Activated T-helper 1 cell treated with Interleukin-2 at 50 U/mL for 16 hours (primary cell): ENCODE results near the gene DUSP15.
"Not testable (repeated sequence)": the region's sequence is repeated elsewhere in the genome, so short reads cannot be mapped to it uniquely, and the experiment has no call there.

ENCODE experiments used
- DNase-seq: peaks from one replicate; pipeline ENCODE4 v3.0.0-alpha.2; 2020; ENCODE audit warnings: low read depth

The DUSP15 gene

DNA sequence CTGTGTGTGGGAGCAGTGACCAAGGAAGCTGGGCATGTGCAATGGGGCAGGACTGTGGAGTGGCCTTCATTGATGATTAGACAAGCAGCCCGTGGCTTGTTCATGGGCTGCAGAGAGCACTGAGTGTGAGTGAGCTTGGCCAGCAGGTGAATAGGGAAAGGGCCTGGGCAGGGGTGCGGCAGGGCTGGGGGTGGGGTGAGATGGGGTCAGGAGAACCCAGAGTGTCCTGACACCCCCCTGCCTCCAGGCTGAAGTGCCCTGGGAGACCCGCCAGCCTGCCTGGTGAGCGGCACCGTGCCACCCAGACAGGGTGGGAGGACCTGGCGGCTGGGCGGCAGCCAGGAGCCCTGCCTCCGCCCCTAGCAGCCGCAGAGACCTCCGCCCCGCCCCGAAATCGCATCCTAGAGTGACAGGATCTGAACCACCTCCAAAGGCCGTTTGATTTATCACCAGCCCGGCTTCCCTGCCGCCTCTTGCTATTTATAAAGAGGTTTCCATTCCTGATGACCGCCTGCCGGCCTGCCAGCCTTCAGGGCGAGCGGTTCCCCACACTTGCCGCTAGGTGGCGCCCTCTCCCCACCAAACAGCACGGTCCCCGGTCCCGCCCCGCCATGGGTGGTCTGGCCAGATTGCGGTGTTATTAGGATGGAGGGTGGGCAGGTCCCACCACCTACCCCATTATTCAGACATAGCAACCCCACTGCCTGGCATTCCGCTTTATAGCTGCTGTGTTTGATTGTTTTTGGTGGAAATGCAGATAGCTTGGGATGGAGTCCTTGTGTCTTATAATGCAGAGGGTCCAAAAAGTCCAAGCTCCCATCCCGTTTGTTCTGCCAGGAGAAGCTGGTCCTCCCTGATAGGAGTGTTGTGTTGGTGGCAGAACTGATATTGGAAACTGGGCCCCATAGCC is 47.7 kb downstream of the DUSP15 start:
- peak; percentile 59 for DNase-seq

GRCh38 chr20:31821427-31821826 is 48.9 kb downstream of the DUSP15 start:
- no peak for DNase-seq

GRCh38 chr20:31820228-31820627 is 50.1 kb downstream of the DUSP15 start:
- DNase-seq, result no peak

DNA sequence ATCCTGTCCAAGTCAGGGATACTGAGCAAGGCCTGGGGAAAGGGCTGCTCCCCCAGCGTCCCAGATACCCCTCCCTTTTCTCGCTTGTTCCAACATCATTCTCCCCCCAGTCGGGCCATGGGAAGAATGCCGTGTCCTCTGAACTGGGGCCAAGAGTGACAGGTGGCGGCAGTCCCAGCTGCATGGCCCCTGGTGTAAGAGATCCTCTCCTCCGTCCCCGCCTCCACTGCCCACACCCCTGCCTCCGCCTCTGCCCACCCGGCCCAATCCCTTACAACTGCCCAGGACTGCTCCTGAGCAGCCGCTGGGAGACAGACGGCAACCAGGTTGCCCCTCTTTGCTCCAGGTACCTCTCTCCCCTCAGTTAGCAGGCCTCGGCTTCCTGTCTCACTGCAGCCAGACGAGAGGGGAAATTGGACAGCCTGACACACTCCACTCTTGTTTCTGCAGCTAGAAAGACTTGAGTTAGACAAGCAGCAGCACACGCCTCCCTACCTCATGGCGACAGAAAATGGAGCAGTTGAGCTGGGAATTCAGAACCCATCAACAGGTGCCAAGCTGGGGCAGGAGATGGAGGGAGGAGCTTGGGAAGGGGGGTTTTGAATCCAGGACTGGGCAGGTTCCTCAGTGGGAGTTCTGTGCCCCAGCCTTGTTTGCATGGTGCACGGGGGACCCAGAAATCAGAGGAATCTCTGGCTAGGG is 51.1 kb downstream of the DUSP15 start, which contains the start of gene MYLK2:
TSS of gene MYLK2 (plus strand) at position 274 of the 702 bp plus-strand sequence. CDS start at position 499, 225 bp downstream.
- DNase-seq, result no peak

GRCh38 chr20:31818376-31818908 is 51.9 kb downstream of the DUSP15 start:
- no peak for DNase-seq

- DNase-seq, result no peak
Measured at GRCh38 chr20:31817461-31817860, 52.9 kb downstream of the DUSP15 start.

DNA sequence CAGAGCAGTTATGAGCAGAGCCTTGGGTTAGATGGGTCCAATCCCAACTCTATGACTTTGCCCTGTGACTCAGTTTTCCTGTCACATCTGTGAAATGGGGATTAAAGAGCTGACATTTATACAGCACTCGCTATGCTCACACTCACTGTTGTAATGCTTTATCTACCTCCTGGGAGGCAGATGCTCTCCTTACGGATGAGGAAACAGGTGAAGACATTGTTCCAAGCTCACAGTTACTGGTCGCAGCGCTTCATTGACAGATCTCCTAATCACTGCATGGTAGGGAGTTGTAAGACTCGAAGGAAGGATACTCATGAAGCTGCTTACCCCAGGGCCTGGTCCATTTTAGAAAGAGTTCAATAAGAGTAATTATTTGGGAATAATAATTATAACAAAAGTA is 54.1 kb downstream of the DUSP15 start:
- DNase-seq, result no peak

DNA sequence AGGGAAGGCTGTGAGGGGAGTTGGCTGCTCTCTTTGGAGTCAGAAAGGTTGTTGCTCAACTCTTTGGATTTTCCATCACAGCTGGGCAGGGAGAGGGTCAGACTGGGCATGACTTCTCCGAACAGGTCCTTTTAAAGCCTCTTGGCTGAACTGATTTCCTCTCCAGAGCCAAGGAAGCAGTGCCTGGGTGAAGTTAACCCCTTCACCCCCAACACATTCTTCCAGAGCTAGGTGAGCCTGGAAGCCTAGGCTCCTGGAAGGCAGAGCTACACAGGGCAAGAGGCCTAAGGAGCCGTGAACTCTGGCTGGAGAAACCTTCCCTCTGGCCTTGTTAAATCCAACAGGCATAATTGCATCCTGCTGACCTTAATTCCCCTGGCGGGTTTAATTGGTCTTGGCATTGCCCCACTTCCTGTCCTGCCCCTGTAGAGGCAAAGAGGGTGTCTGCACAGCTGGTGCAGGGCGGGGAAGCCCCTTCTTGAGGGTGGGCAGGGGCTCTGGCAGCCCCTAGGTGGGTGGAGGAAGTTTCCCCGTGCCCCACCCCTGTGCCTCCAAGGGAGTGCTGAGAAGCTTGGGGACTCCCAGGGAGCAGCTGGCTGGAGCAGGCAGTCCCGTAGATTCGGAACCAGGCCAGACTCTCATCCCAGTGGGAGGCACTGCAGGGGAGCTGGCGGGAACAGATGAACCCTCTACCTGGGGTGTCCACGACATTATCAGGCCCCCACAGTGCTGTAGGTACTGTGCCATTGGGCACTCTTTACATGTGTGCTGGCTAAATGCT is 54.7 kb downstream of the DUSP15 start:
- DNase-seq, result no peak

- DNase-seq, result not testable (repeated sequence)
Measured at GRCh38 chr20:31814142-31814541, 56.2 kb downstream of the DUSP15 start.

DNA sequence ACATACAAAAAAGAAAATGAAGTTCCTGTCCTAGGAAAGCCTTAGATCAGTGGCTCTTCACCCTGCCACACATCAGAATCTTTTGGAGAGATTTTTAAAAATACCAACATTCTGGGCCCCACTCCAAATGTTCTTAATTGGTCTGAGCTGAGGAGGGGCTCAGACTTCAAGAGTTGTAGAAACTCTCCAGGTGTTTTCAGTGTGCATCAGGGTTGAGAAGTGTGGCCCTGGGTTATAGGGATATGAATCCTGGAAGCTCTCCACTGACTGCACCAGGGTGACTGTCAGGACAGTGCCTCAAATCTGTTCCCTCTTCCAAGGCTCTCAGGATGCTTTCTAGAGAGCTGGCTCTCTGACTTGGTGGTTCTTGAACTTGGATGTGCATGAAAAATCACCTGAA is 56.7 kb downstream of the DUSP15 start:
- DNase-seq, result no peak

DNA sequence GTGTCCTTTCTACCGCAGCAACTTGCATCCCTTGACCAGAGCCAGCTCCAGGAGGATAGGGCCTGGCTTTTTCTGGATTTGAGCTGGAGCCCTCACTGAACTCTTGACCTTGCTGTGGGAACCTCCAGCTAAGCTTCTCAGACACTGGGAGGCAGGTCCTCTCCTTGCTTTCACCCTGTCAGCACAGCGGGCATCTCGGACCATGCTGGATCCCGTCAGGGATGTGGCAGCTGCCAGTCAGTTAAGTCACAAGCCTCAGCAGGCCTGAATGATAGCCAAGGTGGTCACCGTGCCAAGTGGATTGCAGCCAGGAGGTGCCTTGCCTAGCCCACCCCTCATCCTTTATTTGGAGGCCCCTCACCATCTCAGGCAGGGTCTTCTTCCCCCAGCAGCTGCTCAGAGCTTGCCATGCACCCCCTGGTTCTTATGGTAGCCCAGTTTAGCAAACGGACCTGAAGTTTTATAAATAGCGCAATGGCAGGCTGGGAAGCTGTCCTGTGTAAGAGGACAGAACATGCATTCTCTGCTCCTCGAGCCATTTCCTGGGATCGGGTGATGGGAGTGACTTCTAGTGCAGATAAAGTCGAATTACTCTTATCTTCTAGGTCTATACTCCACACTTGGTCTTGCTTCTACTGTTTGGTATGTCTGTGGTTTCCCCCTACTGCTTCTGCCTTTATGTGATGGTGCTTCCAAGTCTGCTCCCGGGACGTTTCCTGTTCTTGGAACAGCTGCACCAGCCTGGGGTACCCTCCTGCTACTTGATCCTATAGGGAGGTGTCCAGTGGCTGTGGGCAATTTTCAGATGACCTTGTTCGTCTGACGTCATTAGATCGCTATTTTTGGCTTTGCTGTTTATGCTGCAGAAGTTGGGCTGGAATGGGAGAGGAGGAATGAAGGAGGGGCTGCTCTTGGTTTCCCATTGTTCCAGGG is 58.3 kb downstream of the DUSP15 start:
- no peak for DNase-seq

- no peak for DNase-seq
Measured at GRCh38 chr20:31811198-31811597, 59.1 kb downstream of the DUSP15 start.
